Measurements from ENCODE around the gene ATP6V0A1.

The ATP6V0A1 gene

DNA sequence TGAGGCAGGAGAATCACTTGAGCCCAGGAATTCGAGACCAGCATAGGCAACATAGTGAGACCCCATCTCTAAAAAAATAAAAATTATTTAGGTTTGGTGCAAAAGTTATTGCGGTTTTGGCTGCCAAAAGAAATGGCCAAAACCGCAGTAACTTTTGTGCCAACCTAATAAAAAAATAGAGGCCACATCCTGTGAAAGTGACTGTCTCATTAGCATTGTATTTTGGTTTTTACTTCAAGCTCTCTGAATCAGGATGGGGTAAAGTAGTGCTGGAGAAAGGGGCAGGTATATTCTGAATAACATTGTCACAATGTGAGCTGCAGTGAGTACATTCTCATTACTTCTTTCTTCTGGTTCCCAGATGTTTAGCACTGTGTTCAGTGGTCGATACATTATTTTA lies 36.0 kb downstream of the ATP6V0A1 start:
- Histone ChIP-seq H3K4me1 (ENCODE audit: control insufficient read depth, insufficient read depth, low read length) (no peaks in the 10 kb centered on the region), H3K4me3 (ENCODE audit: low read length) (no peak overlapping the region), H3K27me3 (ENCODE audit: control insufficient read depth, insufficient read depth, low read length) (no peaks in the 10 kb centered on the region), H3K9ac (ENCODE audit: low read length) (no peak overlapping the region), H3K9me3 (ENCODE audit: control insufficient read depth, low read length) (no peaks in the 10 kb centered on the region), H3K36me3 (ENCODE audit: control insufficient read depth, insufficient read depth, low read length) (no peaks in the 10 kb centered on the region)

- Histone ChIP-seq H3K36me3 (ENCODE audit: control insufficient read depth, insufficient read depth, low read length) (peaks cover 5% of the 10 kb centered on the region), H3K9me3 (ENCODE audit: control insufficient read depth, low read length) (no peaks in the 10 kb centered on the region)
Measured at GRCh38 chr17:42498828-42499227, 40.1 kb downstream of the ATP6V0A1 start.

GRCh38 chr17:42502091-42502490 lies 43.4 kb downstream of the ATP6V0A1 start:
- Histone ChIP-seq H3K4me1 (ENCODE audit: control insufficient read depth, insufficient read depth, low read length) (no peaks in the 10 kb centered on the region), H3K9ac (ENCODE audit: low read length) (no peak overlapping the region), H3K27me3 (ENCODE audit: control insufficient read depth, insufficient read depth, low read length) (no peaks in the 10 kb centered on the region), H3K4me3 (ENCODE audit: low read length) (no peak overlapping the region), H3K36me3 (ENCODE audit: control insufficient read depth, insufficient read depth, low read length) (peaks cover 11% of the 10 kb centered on the region), H3K9me3 (ENCODE audit: control insufficient read depth, low read length) (no peaks in the 10 kb centered on the region)

More at GRCh38 chr17:42498828-42499227, 40.1 kb downstream of the ATP6V0A1 start:
- Histone ChIP-seq H3K27me3 (ENCODE audit: control insufficient read depth, insufficient read depth, low read length) (no peaks in the 10 kb centered on the region), H3K4me3 (ENCODE audit: low read length) (no peak overlapping the region), H3K4me1 (ENCODE audit: control insufficient read depth, insufficient read depth, low read length) (no peaks in the 10 kb centered on the region), H3K9ac (ENCODE audit: low read length) (no peak overlapping the region)

GRCh38 chr17:42502926-42503325 lies 44.2 kb downstream of the ATP6V0A1 start:
- no peaks in the 10 kb centered on the region for H3K27me3 ChIP-seq (ENCODE audit: control insufficient read depth, insufficient read depth, low read length)
- peaks cover 16% of the 10 kb centered on the region for H3K36me3 ChIP-seq (ENCODE audit: control insufficient read depth, insufficient read depth, low read length)
- no peaks in the 10 kb centered on the region for H3K9me3 ChIP-seq (ENCODE audit: control insufficient read depth, low read length)
- H3K4me3 ChIP-seq (ENCODE audit: low read length) = no peak overlapping the region
- H3K4me1 ChIP-seq (ENCODE audit: control insufficient read depth, insufficient read depth, low read length) = no peaks in the 10 kb centered on the region
- H3K9ac ChIP-seq (ENCODE audit: low read length) = no peak overlapping the region

DNA sequence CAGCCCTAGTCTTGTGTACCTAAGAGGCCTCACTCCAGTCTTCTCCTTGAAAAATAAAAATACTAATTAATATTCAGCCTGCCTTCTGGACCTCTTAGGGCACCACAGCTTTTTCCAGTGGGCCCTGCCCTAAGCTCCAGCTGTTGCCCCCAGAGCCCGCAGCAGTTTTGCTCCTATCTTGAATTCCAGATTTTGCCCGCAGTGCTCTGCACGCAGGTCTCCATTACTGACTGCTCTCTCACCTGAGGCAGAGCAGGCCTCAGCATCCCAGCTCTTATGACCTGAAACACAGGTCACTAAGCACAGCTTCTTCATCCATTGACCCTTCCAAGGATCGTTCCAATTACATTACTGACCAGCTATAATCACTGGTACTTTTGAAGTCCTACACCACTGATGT lies 49.0 kb downstream of the ATP6V0A1 start:
- Histone ChIP-seq H3K4me3 (ENCODE audit: low read length) (no peak overlapping the region), H3K9ac (ENCODE audit: low read length) (no peak overlapping the region), H3K9me3 (ENCODE audit: control insufficient read depth, low read length) (no peaks in the 10 kb centered on the region), H3K27me3 (ENCODE audit: control insufficient read depth, insufficient read depth, low read length) (no peaks in the 10 kb centered on the region), H3K36me3 (ENCODE audit: control insufficient read depth, insufficient read depth, low read length) (peaks cover 23% of the 10 kb centered on the region), H3K4me1 (ENCODE audit: control insufficient read depth, insufficient read depth, low read length) (peaks cover 16% of the 10 kb centered on the region)

- Histone ChIP-seq H3K27me3 (ENCODE audit: control insufficient read depth, insufficient read depth, low read length) (no peaks in the 10 kb centered on the region), H3K4me3 (ENCODE audit: low read length) (no peak overlapping the region), H3K4me1 (ENCODE audit: control insufficient read depth, insufficient read depth, low read length) (peaks cover 25% of the 10 kb centered on the region), H3K9ac (ENCODE audit: low read length) (no peak overlapping the region), H3K36me3 (ENCODE audit: control insufficient read depth, insufficient read depth, low read length) (peaks cover 23% of the 10 kb centered on the region), H3K9me3 (ENCODE audit: control insufficient read depth, low read length) (no peaks in the 10 kb centered on the region)
Measured at GRCh38 chr17:42508426-42509165, 49.9 kb downstream of the ATP6V0A1 start.

GRCh38 chr17:42509409-42509808 lies 50.7 kb downstream of the ATP6V0A1 start:
- H3K36me3 ChIP-seq (ENCODE audit: control insufficient read depth, insufficient read depth, low read length) = peaks cover 16% of the 10 kb centered on the region
- H3K27me3 ChIP-seq (ENCODE audit: control insufficient read depth, insufficient read depth, low read length) = no peaks in the 10 kb centered on the region
- no peaks in the 10 kb centered on the region for H3K9me3 ChIP-seq (ENCODE audit: control insufficient read depth, low read length)
- no peak overlapping the region for H3K4me3 ChIP-seq (ENCODE audit: low read length)
- no peak overlapping the region for H3K9ac ChIP-seq (ENCODE audit: low read length)
- H3K4me1 ChIP-seq (ENCODE audit: control insufficient read depth, insufficient read depth, low read length) = peaks cover 31% of the 10 kb centered on the region

GRCh38 chr17:42509841-42510240 lies 51.2 kb downstream of the ATP6V0A1 start:
- Histone ChIP-seq H3K36me3 (ENCODE audit: control insufficient read depth, insufficient read depth, low read length) (peaks cover 16% of the 10 kb centered on the region), H3K9me3 (ENCODE audit: control insufficient read depth, low read length) (no peaks in the 10 kb centered on the region), H3K27me3 (ENCODE audit: control insufficient read depth, insufficient read depth, low read length) (no peaks in the 10 kb centered on the region), H3K9ac (ENCODE audit: low read length) (no peak overlapping the region), H3K4me1 (ENCODE audit: control insufficient read depth, insufficient read depth, low read length) (peaks cover 31% of the 10 kb centered on the region), H3K4me3 (ENCODE audit: low read length) (no peak overlapping the region)

DNA sequence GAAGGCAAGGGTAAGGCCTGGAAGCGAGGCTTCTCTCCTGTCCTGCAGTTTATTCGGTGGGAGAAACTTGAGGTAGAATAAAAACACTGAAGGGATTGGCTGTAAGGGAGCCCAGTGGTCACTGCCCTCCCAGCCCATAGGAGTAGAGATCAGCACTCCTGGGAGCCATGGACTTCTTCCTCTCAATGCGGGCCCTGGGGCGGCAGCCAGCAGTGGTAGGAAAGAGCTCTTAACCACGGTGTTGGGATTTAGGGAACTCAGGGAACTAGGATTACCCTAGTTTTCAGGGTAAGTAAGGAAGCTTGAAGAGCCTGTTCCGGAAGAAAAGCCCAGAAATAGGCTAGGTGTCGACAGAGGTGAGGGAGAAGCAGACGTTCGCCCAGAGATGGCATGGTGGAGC lies 53.6 kb downstream of the ATP6V0A1 start:
- no peaks in the 10 kb centered on the region for H3K27me3 ChIP-seq (ENCODE audit: control insufficient read depth, insufficient read depth, low read length)
- H3K4me1 ChIP-seq (ENCODE audit: control insufficient read depth, insufficient read depth, low read length) = peaks cover 35% of the 10 kb centered on the region
- peaks cover 15% of the 10 kb centered on the region for H3K36me3 ChIP-seq (ENCODE audit: control insufficient read depth, insufficient read depth, low read length)
- H3K9ac ChIP-seq (ENCODE audit: low read length) = peak overlapping the region; percentile 50
- no peak overlapping the region for H3K4me3 ChIP-seq (ENCODE audit: low read length)
- H3K9me3 ChIP-seq (ENCODE audit: control insufficient read depth, low read length) = no peaks in the 10 kb centered on the region

- Histone ChIP-seq H3K9me3 (ENCODE audit: control insufficient read depth, low read length) (no peaks in the 10 kb centered on the region), H3K36me3 (ENCODE audit: control insufficient read depth, insufficient read depth, low read length) (peaks cover 11% of the 10 kb centered on the region), H3K27me3 (ENCODE audit: control insufficient read depth, insufficient read depth, low read length) (no peaks in the 10 kb centered on the region), H3K4me1 (ENCODE audit: control insufficient read depth, insufficient read depth, low read length) (peaks cover 40% of the 10 kb centered on the region), H3K9ac (ENCODE audit: low read length) (peak overlapping the region; percentile 50), H3K4me3 (ENCODE audit: low read length) (no peak overlapping the region)
Measured at GRCh38 chr17:42512733-42513251, 54.1 kb downstream of the ATP6V0A1 start.

- no peaks in the 10 kb centered on the region for H3K27me3 ChIP-seq (ENCODE audit: control insufficient read depth, insufficient read depth, low read length)
- H3K9ac ChIP-seq (ENCODE audit: low read length) = no peak overlapping the region
- H3K4me1 ChIP-seq (ENCODE audit: control insufficient read depth, insufficient read depth, low read length) = peaks cover 49% of the 10 kb centered on the region
- H3K4me3 ChIP-seq (ENCODE audit: low read length) = no peak overlapping the region
- H3K36me3 ChIP-seq (ENCODE audit: control insufficient read depth, insufficient read depth, low read length) = peaks cover 7% of the 10 kb centered on the region
- H3K9me3 ChIP-seq (ENCODE audit: control insufficient read depth, low read length) = no peaks in the 10 kb centered on the region
Measured at GRCh38 chr17:42513686-42514085, 55.0 kb downstream of the ATP6V0A1 start.

DNA sequence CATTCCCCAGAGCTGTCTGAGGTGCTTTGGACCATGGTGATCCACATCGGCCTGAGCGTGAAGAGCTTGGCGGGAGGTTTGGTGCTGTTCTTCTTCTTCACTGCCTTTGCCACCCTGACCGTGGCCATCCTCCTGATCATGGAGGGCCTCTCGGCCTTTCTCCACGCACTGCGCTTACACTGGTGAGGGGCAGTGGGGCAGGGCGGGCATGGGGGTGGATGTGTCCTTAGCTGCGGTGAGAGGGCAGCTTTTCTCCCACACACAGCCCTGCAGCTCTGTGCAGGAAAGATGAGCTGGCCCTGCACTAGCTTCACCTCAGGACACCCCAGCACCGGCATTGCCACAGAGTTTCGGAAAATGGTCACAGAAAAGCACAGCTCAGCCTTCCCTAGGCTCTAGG lies 55.6 kb downstream of the ATP6V0A1 start:
- H3K9ac ChIP-seq (ENCODE audit: low read length) = no peak overlapping the region
- H3K27me3 ChIP-seq (ENCODE audit: control insufficient read depth, insufficient read depth, low read length) = no peaks in the 10 kb centered on the region
- H3K9me3 ChIP-seq (ENCODE audit: control insufficient read depth, low read length) = no peaks in the 10 kb centered on the region
- H3K4me3 ChIP-seq (ENCODE audit: low read length) = no peak overlapping the region
- H3K36me3 ChIP-seq (ENCODE audit: control insufficient read depth, insufficient read depth, low read length) = peaks cover 1% of the 10 kb centered on the region
- H3K4me1 ChIP-seq (ENCODE audit: control insufficient read depth, insufficient read depth, low read length) = peaks cover 53% of the 10 kb centered on the region
